Measurements from ENCODE around the gene AGR3.

- TF ChIP-seq, protein P1, sequence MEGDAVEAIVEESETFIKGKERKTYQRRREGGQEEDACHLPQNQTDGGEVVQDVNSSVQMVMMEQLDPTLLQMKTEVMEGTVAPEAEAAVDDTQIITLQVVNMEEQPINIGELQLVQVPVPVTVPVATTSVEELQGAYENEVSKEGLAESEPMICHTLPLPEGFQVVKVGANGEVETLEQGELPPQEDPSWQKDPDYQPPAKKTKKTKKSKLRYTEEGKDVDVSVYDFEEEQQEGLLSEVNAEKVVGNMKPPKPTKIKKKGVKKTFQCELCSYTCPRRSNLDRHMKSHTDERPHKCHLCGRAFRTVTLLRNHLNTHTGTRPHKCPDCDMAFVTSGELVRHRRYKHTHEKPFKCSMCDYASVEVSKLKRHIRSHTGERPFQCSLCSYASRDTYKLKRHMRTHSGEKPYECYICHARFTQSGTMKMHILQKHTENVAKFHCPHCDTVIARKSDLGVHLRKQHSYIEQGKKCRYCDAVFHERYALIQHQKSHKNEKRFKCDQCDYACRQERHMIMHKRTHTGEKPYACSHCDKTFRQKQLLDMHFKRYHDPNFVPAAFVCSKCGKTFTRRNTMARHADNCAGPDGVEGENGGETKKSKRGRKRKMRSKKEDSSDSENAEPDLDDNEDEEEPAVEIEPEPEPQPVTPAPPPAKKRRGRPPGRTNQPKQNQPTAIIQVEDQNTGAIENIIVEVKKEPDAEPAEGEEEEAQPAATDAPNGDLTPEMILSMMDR (IDR thresholded peaks at IDR 0.05; ENCODE audit: poor library complexity): no peak
- TF ChIP-seq EZH2 (IDR thresholded peaks at IDR 0.05; ENCODE audit: borderline replicate concordance): no peak
Measured at GRCh38 chr7:16923019-16923418, 41.2 kb upstream of the AGR3 start.
